Stimulated activated CD8-positive, alpha-beta memory T cell treated with anti-CD3 and anti-CD28 coated beads, Interleukin-4, amount 100 ng/mL, for 4 hours (primary cell): ENCODE data around the gene NHLRC1.

Experiments used
- DNase-seq, 2 donors: peaks; one replicate each; pipeline ENCODE4 v3.0.0-alpha.2; 2020; ENCODE audit warnings: low read depth in 2 of 2, low spot score in 1 of 2

The NHLRC1 gene

DNA sequence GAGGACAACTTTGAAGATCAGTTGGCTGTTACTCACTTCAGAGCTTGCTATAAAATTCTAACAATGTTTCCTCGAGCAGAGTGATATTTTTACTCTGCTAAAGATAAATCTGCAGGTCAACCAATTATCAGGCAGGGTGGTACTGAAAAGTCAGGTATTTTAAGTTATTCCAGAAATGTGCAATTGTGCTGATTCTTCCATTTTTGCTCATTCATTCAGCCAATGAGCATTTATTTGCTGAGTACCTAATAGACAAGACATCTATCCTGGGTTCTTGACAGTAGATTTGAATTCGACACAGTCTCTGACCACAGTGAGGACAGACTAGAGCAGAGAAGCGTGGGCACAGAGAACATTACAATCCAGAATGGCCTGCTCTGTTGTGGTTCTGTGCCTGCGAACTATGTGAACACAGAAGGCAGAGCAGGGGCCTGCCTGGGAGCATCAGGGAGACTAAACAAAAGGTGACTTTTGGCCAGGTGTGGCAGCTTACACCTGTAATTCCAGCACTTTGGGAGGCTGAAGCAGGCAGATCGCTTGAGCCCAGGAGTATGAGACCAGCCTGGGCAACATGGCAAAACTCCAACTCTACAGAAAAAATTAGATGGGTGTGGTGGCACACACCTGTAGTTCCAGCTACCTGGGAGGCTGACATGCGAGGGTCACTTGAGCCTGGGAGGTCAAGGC lies 17.6 kb upstream of the NHLRC1 start:
- DNase-seq = no peak

DNA sequence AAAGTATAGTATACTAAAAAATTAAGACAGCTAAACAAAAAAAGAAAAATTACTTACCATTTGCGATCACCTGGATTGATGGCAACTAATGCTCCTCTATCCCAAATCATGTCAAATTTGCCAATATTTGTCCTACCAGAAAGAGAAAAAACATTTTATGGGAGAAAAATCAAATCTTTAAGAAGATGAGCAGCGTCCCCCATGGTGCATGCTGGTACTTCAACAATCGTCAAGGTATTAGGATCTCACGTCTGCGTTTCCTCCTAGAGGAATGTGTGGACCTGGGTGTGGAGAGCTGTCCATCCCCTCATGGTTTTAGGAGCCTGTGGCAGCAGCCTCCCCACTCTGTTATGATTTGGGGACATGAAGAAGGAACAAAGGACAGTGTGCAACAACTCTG lies 16.4 kb upstream of the NHLRC1 start:
- no peak for DNase-seq

DNA sequence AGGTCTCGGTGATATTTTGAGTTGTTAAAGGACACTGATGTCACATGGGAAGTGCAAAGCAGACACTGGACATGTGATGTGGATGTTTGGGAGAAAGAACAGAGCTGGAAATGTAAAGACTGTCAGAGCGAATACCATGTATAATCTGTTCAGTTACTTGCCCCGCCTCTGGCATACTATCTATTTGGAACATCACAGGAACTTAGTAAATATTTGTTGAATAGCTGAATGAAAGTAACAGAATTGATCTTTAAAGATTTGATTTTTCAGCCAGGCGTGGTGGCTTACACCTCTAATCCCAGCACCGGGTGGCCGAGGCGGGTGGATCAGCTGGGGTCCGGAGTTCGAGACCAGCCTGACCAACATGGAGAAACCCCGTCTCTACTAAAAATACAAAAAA lies 13.8 kb upstream of the NHLRC1 start:
- no peak for DNase-seq

DNA sequence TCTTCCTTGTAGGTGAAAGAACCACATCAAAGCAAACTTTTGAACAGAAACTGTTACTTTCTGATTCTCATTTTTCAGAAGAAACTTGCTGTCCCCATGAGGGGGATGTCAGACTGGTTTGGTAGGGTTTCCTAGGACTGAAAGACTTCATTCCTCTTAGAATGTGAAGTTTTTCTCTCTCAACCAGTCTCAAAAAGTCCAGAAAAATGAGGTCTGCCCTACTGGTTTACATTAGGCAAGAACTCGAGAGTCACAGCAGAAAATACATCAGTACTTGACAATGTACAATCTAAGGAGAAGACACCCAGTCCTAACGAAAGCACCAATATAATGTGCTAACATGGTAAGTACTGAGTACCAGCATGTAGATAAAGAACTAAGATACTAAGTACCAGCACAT lies 12.7 kb upstream of the NHLRC1 start:
- no peak for DNase-seq

DNA sequence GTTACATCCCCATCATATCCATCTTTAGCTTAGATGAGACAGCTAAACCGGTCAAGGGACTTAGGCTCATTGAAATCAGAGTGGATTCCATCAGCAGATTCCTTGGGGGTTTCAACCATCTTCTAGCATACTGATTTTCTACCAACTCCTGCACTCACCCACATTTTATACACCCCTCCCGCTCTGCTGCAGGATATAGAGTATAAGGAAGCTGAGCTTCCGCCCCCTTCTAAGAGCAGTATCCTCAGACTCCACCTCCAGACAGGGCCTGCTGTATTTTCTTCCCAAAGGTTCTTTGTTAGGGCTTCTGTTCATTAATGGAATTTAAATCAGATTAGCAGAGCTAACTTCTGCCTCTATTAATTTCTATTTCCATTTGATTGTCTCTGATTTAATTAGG lies 9.9 kb upstream of the NHLRC1 start:
- DNase-seq = no peak

DNA sequence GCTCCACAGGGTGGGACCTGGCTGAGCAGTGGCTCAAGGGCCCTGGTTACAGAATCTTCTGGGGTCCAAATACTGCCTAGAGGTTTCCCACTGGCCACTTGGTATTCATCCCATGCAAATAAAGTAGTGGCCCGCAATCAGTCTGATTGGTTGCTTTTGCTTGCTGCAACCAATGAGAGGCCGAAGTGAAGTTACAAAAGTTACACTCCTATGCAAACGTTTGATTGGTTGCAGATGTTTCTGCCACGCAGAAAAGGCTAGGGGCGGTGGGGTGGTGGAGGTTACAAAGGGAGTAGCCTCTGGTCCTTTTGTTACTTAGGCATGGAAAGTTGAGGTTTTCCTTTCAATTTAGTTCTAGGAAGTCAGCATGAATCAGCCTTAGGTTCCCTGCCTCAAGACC lies 3.6 kb upstream of the NHLRC1 start:
- DNase-seq = no peak

DNA sequence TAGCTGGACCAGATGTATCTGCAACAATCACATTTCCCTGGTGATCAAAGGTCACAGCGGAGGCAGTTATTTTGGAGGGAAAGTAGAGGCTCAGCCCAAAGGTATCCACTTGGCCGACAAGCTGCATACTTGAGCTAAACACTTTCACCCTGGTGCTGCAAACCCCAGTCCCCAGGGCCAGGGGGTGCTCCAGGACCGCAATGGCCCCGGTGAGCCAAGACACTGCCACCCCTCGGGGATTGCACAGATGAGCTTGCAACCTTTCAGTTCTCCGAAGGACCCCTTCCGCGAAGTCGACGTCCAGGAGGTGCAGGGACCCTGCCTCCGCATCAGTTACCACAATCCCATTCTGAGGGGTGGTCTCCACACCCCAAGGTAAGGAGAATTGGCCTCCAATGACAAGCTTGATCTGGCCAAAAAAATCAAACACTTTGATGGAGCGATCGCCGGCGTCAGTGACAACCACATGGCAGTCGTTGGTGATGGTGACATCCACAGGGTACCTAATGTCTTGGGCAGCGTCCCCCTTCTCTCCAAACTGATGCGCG lies 823 bp downstream of the NHLRC1 start:
- DNase-seq = no peak

DNA sequence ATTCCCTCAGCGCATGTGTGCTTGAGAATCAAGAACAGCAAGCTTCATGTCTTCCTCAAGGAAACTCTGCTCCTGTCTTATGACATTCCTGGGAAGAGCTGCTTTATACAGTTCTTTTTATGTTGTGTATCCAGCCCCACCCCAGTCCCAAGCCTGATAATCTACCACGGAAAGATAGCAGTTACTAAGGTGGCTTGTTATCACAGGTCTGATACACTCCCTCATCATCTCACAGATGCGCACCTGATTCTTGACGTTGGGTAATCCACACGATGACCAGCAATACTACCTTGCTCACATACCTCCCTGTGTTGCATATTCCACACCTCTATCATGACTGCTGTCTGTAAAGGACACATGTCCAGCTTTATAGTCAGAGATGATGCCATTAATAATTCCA lies 3.2 kb downstream of the NHLRC1 start:
- no peak for DNase-seq

DNA sequence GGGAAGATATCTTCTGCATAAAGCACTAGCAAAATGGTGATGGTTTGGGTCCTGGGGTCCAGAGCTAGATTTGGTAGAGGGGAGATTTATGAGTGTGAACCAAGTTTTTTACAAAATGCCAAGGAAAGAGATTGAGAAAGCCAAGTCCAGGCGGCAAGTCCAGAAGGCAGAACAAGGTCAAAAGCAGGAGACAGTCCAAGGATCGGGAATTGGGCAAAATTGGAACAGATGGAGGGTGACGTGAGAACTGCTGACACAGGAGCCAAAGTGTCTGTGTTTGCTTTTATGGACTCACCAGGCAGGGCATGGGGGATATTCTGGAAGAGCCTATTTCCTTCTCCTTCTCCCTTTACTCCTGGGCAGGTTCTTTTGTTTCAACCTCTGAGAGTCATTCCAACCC lies 4.1 kb downstream of the NHLRC1 start:
- DNase-seq = no peak

DNA sequence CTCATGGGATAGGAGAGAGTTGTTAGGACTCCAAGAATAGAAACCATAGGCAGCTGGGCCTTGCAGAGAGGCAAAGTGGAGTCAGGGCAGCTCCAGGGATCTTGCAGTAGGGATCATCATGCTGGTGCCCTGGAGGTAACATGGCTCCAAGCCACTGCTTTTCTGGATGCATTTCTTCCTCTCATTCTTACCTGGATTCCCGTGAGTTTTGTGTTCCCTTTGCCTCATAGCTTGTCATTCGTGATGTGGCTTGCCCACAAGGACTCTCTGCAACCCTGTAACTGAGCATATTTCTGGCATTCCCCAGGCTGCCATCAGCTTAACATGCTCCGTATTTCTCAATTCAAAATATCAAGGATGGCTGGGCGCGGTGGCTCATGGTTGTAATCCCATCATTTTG lies 5.3 kb downstream of the NHLRC1 start:
- no peak for DNase-seq

DNA sequence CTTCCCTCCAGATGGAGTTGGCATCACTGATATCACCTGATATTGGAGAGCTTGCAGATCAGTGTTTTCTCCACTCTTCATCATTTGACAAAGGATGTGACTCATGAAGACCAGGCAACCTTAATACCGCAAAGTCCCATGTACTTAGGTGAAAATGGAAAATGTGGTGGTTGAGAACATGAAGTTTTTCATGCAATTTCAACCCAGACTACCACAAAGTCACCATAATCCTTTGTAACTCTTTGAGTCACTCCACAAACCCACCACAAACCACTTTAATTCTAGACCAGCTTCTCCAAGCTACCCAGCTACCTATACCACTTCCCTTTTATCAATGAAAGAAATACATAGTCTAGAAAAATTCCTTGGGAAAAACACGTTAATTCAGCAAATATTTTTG lies 7.1 kb downstream of the NHLRC1 start:
- no peak for DNase-seq

DNA sequence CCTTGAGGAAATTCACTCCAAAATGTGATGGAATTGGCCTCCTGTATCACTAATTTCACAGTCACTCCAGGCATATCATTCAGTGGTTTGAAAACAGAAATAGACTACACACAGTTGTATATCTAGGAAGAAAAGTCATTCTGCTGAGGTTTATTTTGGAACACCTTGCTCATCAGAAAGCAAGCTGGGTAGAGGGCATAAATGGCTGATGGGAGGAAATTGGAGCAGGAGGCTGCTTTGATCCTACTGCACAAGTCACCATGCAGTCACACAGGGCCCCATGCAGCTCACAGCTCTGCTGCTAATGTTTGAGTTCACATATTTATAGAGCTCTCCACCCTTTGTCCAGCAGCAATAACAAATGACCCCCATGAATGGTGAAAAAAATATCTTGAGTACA lies 12.3 kb downstream of the NHLRC1 start:
- no peak for DNase-seq

DNA sequence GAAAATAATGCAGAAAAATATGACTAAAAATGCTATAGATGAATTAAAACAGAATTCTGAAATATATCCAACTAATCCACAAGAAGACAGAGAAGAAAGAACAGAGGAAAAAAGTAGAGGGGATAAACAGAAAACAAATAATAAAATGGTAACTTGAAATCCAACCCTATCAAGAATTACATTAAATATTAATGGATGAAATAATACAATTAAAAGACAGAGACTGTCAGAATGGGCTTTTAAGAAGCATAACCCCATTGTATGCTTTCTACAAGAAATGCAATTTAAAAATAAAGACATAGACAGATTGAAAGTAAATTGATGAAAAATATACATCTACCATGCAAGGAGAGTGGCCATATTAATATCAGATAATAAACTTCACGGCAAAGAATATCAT lies 15.4 kb downstream of the NHLRC1 start:
- no peak for DNase-seq

DNA sequence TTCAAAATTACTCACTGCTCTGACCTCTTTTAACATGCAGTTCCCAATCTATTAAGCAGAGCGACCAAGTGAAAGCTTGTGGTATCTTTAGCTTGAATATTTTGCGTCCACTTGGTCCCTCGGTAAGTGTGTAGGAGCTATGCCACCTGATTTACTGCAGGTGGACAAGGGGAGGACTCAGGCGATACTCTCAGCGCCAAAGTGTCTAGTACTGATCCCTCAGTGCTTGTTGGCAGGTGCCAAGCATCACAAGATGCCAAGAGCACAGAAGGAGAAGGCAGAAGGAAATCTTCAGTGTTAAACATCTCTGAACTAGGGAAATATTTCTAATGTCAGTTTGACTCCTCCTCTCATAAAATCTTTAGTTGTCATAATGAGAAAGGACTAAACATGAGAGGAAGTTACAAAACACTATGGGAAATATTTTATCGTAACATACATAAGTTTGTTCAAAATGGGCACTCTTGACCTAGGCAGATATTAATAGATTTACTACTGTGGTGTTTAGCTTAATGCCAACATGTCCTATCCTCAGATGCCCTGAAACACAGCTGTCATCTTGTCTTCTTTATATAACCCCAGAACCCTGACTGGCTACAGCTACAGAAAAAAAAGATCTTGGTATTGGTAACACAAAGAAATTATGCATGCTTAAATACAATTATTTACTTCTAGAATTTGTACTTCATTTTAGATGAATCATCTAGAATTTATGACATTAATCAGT lies 19.5 kb downstream of the NHLRC1 start:
- no peak for DNase-seq

DNA sequence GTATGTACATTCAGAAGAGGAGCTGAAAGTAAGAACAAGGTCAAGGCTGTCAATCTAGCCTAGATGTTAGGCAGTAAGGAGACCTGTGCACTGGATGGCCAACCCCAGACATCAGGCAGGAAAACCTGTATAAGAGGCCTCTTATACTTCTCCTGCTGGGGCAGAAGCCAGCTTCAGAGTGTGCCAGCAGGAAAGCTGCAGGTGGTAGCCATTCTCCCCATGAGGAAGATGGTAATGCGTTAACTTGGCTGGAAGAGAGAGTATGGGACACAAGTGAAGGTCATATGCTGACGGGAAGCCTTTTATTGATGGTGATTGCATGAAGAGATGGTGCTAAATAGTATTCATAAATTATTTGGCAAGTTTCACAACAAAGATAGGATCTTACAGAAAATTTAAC lies 20.6 kb downstream of the NHLRC1 start:
- no peak for DNase-seq

DNA sequence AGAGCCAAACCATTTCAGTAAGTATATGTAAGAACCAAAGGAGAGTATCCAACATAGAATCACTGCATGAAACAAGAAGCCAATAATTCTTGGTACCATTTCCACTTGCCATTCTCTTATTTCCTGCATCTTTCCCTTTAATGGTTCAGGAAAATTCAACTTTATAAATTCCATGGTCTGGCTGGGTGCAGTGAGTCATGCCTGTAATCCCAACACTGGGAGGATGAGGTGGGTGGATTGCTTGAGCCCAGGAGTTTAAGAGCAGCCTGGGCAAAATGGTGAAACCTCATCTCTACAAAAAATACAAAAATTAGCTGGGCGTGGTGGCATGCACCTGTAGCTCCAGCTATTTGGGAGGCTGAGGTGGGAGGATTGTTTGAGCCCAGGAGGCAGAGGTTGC lies 21.2 kb downstream of the NHLRC1 start:
- no peak for DNase-seq

DNA sequence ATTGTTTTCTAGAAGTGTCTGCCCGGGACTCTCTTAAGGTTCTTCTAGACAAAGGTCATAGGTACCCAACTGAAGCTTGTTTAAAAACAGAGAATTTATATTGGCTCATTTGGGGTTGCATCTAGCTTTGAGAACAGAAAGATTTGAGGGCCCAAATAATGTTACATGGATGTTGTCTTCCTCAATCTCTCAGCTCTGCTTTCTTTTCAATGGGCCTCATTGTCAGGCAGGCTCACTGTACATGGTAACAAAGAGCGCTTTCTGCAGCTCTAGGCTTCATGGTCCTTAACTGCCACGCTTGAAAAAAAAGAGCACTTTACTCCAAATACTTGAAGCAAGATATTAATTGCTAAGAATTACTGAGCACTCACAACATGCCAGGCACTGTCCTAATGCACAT lies 22.2 kb downstream of the NHLRC1 start:
- no peak for DNase-seq

DNA sequence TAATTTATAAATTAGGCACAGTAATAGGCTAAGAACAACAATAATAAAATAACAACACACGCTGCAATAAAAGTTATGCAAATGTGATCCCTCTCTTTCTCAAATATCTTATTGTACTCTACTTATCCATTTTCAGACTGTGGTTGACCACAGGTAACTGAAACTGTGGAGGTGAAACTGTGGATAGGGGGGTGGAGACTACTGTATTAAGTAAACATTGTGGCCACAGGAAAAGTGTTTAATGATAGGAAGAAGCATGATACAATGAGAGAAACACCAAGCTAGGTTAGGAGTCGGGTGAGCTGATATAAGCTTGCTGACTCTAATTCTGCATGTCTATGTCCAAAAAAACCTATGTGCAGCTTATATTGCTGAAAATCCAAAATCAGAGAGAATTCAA lies 23.0 kb downstream of the NHLRC1 start:
- DNase-seq = no peak

DNA sequence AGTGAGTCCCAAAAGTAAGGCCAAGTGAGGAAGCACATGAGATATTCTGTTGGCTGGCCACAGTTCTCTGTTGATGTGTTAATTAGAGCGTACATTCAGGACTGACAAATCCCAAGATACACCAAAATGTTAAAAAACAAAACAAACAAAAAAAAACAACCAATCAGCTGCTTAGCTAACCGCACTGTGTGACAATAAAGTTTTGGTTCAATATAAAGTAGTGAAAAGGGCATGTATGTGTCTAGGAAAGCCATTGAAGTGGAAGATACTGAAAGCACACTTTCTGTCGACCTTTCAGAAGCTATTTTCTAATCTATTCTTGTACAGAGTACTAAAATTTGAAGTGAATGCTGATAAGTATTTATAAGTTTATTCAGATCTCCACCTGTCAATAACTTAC lies 26.1 kb downstream of the NHLRC1 start:
- DNase-seq = no peak

DNA sequence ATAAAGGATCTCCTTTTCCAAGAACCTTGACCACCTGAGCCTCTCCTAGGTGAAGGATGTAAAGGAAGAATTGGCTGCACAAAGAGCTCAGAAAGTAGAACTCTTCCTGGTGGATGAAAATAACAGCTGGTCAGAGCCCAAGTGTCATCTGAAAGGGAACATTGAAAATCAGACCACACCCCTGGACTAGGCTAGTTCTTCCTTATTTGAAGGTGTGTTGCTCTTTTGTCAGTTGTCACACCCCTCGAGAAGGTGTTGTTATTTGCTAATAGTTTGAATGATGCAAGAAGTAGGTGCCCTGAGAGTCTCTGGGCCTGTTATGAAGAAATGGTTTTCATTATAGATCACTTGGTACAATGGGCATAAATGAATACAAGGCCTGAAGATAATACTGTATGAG lies 31.1 kb downstream of the NHLRC1 start:
- DNase-seq = no peak

DNA sequence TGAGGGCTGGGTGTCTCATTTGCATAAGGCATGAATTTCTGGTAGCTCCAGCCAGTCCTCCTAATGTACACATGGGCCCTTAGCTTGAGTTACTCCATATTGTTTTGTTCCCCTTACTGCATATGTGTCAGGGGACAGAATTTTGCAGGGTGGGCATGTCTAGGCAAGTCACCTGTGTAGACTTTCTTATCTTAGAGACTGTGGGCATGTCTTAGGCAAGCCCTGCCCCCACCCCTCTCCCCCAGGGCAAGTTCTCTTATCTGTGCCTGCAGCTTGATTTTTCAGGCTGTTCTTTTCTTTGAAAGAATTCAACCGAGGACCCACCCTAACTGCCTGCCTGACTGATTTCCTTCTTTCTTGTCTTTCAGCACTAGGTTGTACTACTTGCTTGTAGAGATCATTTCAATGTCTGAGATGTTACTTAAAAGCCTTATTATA lies 32.1 kb downstream of the NHLRC1 start:
- DNase-seq = no peak

DNA sequence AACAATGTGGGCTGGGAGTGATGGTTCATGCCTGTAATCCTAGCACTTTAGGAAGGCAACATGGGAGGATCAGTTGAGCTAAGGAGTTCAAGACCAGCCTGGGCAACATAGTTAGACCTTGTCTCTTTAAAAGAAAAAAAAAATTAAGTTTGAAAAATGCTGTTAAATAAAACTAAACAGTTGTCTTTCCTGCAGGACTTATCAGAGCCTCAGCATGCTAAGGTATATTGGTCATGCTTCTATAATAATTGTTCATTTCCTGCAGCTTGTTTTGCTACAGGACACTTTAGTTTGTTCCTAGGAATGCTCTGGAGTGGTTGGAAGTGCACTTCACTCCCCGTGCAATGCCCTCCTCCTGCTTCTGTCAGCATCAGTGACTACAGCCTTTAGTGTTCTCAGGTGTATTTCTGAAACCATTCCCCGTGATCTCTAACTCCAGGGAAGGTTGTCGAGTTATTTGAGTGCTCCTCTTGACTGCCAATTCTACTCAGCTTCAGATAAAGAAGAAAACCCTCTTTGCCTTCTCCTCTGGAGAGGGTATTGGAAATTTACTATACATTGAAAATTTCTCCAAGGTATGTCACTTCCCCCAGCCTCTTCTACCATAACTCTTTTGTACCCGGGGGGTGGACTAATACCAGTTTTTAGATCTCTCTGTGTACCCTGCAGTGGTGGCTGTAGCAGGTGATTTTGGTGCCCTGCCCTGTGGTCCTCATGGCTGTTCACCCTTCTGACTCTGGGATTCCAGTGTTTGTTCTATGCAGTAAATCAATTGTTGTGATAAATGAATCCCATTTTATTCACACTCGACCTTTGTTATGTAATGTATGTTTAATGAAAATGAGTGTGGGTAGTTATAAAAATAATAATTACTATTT lies 33.8 kb downstream of the NHLRC1 start:
- DNase-seq = no peak
